Measurements from ENCODE around the gene SERINC2. TPM values are rescaled to one million over a fixed set of nuclear protein-coding genes. Genes with fewer than 3 reads are reported as not detected.

The SERINC2 gene
- total RNA-seq, 1 donor from 2014 or later = 23.2 TPM

- Histone ChIP-seq H3K36me3 (ENCODE audit: control insufficient read depth, insufficient read depth, low read length) (no peaks in the 10 kb centered on the region), H3K27me3 (ENCODE audit: control insufficient read depth, insufficient read depth, low read length) (no peaks in the 10 kb centered on the region), H3K4me3 (ENCODE audit: low read depth, low read length) (no peak overlapping the region)
- DNase-seq (ENCODE audit: low read depth) (no peak), FAIRE-seq (no peak)
- no peak for TF ChIP-seq CTCF (IDR thresholded peaks at IDR 0.05; ENCODE audit: insufficient read depth, low read length, severe bottlenecking)
Observed at GRCh38 chr1:31439276-31439675, 26.3 kb downstream of the SERINC2 start.

- FAIRE-seq = no peak
- Histone ChIP-seq H3K36me3 (ENCODE audit: control insufficient read depth, insufficient read depth, low read length) (no peaks in the 10 kb centered on the region), H3K4me3 (ENCODE audit: low read depth, low read length) (no peak overlapping the region), H3K27me3 (ENCODE audit: control insufficient read depth, insufficient read depth, low read length) (no peaks in the 10 kb centered on the region)
- TF ChIP-seq CTCF (IDR thresholded peaks at IDR 0.05; ENCODE audit: insufficient read depth, low read length, severe bottlenecking) = no peak
- no peak for DNase-seq (ENCODE audit: low read depth)
Observed at GRCh38 chr1:31441073-31441472, 28.1 kb downstream of the SERINC2 start.

GRCh38 chr1:31441558-31441957 is 28.5 kb downstream of the SERINC2 start:
- Histone ChIP-seq H3K36me3 (ENCODE audit: control insufficient read depth, insufficient read depth, low read length) (no peaks in the 10 kb centered on the region), H3K4me3 (ENCODE audit: low read depth, low read length) (no peak overlapping the region), H3K27me3 (ENCODE audit: control insufficient read depth, insufficient read depth, low read length) (no peaks in the 10 kb centered on the region)
- FAIRE-seq (no peak), DNase-seq (ENCODE audit: low read depth) (no peak)
- no peak for TF ChIP-seq CTCF (IDR thresholded peaks at IDR 0.05; ENCODE audit: insufficient read depth, low read length, severe bottlenecking)

- Histone ChIP-seq H3K36me3 (ENCODE audit: control insufficient read depth, insufficient read depth, low read length) (no peaks in the 10 kb centered on the region), H3K4me3 (ENCODE audit: low read depth, low read length) (no peak overlapping the region), H3K27me3 (ENCODE audit: control insufficient read depth, insufficient read depth, low read length) (no peaks in the 10 kb centered on the region)
- DNase-seq (ENCODE audit: low read depth) = no peak
- FAIRE-seq = no peak
- TF ChIP-seq CTCF (IDR thresholded peaks at IDR 0.05; ENCODE audit: insufficient read depth, low read length, severe bottlenecking) = no peak
Observed at GRCh38 chr1:31441970-31442647, 29.1 kb downstream of the SERINC2 start.

GRCh38 chr1:31442648-31442994 is 29.6 kb downstream of the SERINC2 start:
- FAIRE-seq = no peak
- TF ChIP-seq CTCF (IDR thresholded peaks at IDR 0.05; ENCODE audit: insufficient read depth, low read length, severe bottlenecking) = no peak
- Histone ChIP-seq H3K4me3 (ENCODE audit: low read depth, low read length) (no peak overlapping the region), H3K27me3 (ENCODE audit: control insufficient read depth, insufficient read depth, low read length) (no peaks in the 10 kb centered on the region), H3K36me3 (ENCODE audit: control insufficient read depth, insufficient read depth, low read length) (no peaks in the 10 kb centered on the region)
- DNase-seq (ENCODE audit: low read depth) = no peak

- FAIRE-seq = no peak
- DNase-seq (ENCODE audit: low read depth) = no peak
- no peaks in the 10 kb centered on the region for H3K36me3 ChIP-seq (ENCODE audit: control insufficient read depth, insufficient read depth, low read length)
- no peaks in the 10 kb centered on the region for H3K27me3 ChIP-seq (ENCODE audit: control insufficient read depth, insufficient read depth, low read length)
- no peak for TF ChIP-seq CTCF (IDR thresholded peaks at IDR 0.05; ENCODE audit: insufficient read depth, low read length, severe bottlenecking)
- no peak overlapping the region for H3K4me3 ChIP-seq (ENCODE audit: low read depth, low read length)
Observed at GRCh38 chr1:31443673-31444072, 30.7 kb downstream of the SERINC2 start.

All from bronchial epithelial cell (primary cell).